Uterus (tissue), 4 donors: ENCODE measurements around the gene PLXNA3. TPM values are rescaled to one million over a fixed set of nuclear protein-coding genes. Genes with fewer than 3 reads are reported as not detected.

Source experiments
- DNase-seq, 2 donors: peaks; one replicate each; pipeline ENCODE4 v3.0.0-alpha.2; 2019 to 2020
- H3K27ac ChIP-seq, 2 donors: fragments of 200-600 bp; sonication (generic); 1 replicate in 1 of 2; 2 replicates in 1 of 2; pipeline ENCODE4 v1.5.1; 2016 to 2018
- H3K27me3 ChIP-seq, 2 donors: fragments of 200-600 bp; sonication (generic); one replicate each; pipeline ENCODE4 v1.5.1; 2018 to 2019; ENCODE audit warnings: control low read depth in 1 of 2
- H3K36me3 ChIP-seq, 2 donors: fragments of 200-600 bp; sonication (generic); one replicate each; pipeline ENCODE4 v1.5.1; 2019; ENCODE audit warnings: control low read depth in 1 of 2
- H3K4me1 ChIP-seq, 2 donors: fragments of 200-600 bp; sonication (generic); one replicate each; pipeline ENCODE4 v1.5.1; 2018 to 2019; ENCODE audit warnings: control low read depth in 1 of 2
- H3K4me3 ChIP-seq, 2 donors: fragments of 200-600 bp; sonication (generic); 1 replicate in 1 of 2; 2 replicates in 1 of 2; pipeline ENCODE4 v1.5.1; 2018 to 2019; ENCODE audit warnings: mild to moderate bottlenecking in 1 of 2
- H3K9me3 ChIP-seq, 2 donors: fragments of 200-600 bp; sonication (generic); one replicate each; pipeline ENCODE4 v1.5.1; 2019; ENCODE audit warnings: control low read depth in 1 of 2
- CTCF ChIP-seq, 4 experiments: fragments of 200-600 bp in 2 of 4; fragments of 450-650 bp in 2 of 4; sonication (generic) in 2 of 4; IDR thresholded peaks; one replicate each; pipeline ENCODE4 v1.5.1; 2016 to 2019; ENCODE audit warnings: antibody characterized with exemption in 4 of 4, mild to moderate bottlenecking in 2 of 4, moderate library complexity in 1 of 4
- POLR2A ChIP-seq, 2 donors: fragments of 450-650 bp; IDR thresholded peaks; one replicate each; pipeline ENCODE4 v1.6.1; 2016; ENCODE audit warnings: antibody characterized with exemption in 2 of 2, mild to moderate bottlenecking in 1 of 2, moderate library complexity in 1 of 2
- intact Hi-C: fragments of 100-400 bp; cut with DNase I; formaldehyde crosslinking; loops from one replicate; pipeline ENCODE4 v1.15.1; 2023; ENCODE audit warnings: low total_unique reads
- total RNA-seq, 4 donors: library from RNA; depleted of rRNA in 3 of 4; stranded (reverse); fragments of >200 nt in 3 of 4; gene quantifications; one replicate each; pipeline versions ENCODE4 v1.1.0 to v1.2.4, GENCODE V29; 2014 to 2023
- donor health status: DM: yes; HTN: yes; CAD: no.

The PLXNA3 gene
- total RNA-seq, 4 donors from 2014 or later, result 2.1 to 102 (median 8.6) TPM

GRCh38 chrX:154412468-154412867 is 45.6 kb upstream of the PLXNA3 start:
- peak in 1 of 2 donors; percentile 51 for DNase-seq
- no peaks in the 10 kb centered on the region for H3K4me1 ChIP-seq
- peak overlapping the region in 1 of 2 donors; percentile 76 for H3K4me3 ChIP-seq
- no peak for TF ChIP-seq CTCF (IDR thresholded peaks at IDR 0.05)
- no peak for TF ChIP-seq POLR2A (IDR thresholded peaks at IDR 0.05)
- intact Hi-C loops, result no loop called here
- no peaks in the 10 kb centered on the region for H3K36me3 ChIP-seq
- no peaks in the 10 kb centered on the region for H3K9me3 ChIP-seq
- peak overlapping the region; percentile 85 to 93 for H3K27ac ChIP-seq
- H3K27me3 ChIP-seq, result no peaks in the 10 kb centered on the region

GRCh38 chrX:154413142-154413541 is 44.9 kb upstream of the PLXNA3 start:
- TF ChIP-seq POLR2A (IDR thresholded peaks at IDR 0.05) (no peak), CTCF (IDR thresholded peaks at IDR 0.05) (no peak)
- H3K27ac ChIP-seq, result peak overlapping the region in 1 of 2 donors; percentile 93
- H3K36me3 ChIP-seq, result no peaks in the 10 kb centered on the region
- no peaks in the 10 kb centered on the region for H3K9me3 ChIP-seq
- no peak overlapping the region for H3K4me3 ChIP-seq
- no peak for DNase-seq
- intact Hi-C loops, result no loop called here
- no peaks in the 10 kb centered on the region for H3K27me3 ChIP-seq
- H3K4me1 ChIP-seq, result no peaks in the 10 kb centered on the region

GRCh38 chrX:154417157-154417556 is 40.9 kb upstream of the PLXNA3 start:
- no peak overlapping the region for H3K4me3 ChIP-seq
- TF ChIP-seq CTCF (IDR thresholded peaks at IDR 0.05) (no peak), POLR2A (IDR thresholded peaks at IDR 0.05) (no peak)
- intact Hi-C loops, result no loop called here
- H3K36me3 ChIP-seq, result no peaks in the 10 kb centered on the region
- no peaks in the 10 kb centered on the region for H3K9me3 ChIP-seq
- H3K4me1 ChIP-seq, result no peaks in the 10 kb centered on the region
- DNase-seq, result no peak
- H3K27me3 ChIP-seq, result no peaks in the 10 kb centered on the region
- no peak overlapping the region for H3K27ac ChIP-seq

GRCh38 chrX:154419189-154419588 is 38.9 kb upstream of the PLXNA3 start:
- no peak for TF ChIP-seq CTCF (IDR thresholded peaks at IDR 0.05)
- TF ChIP-seq POLR2A (IDR thresholded peaks at IDR 0.05), result no peak
- no peaks in the 10 kb centered on the region for H3K4me1 ChIP-seq
- H3K9me3 ChIP-seq, result no peaks in the 10 kb centered on the region
- no peak for DNase-seq
- intact Hi-C loops, result no loop called here
- no peak overlapping the region for H3K4me3 ChIP-seq
- no peak overlapping the region for H3K27ac ChIP-seq
- no peaks in the 10 kb centered on the region for H3K27me3 ChIP-seq
- no peaks in the 10 kb centered on the region for H3K36me3 ChIP-seq

GRCh38 chrX:154419688-154420401 is 38.2 kb upstream of the PLXNA3 start:
- no peaks in the 10 kb centered on the region for H3K9me3 ChIP-seq
- intact Hi-C loops, result no loop called here
- no peak overlapping the region for H3K27ac ChIP-seq

More at GRCh38 chrX:154419688-154420401, 38.2 kb upstream of the PLXNA3 start:
- H3K36me3 ChIP-seq, result no peaks in the 10 kb centered on the region
- H3K4me1 ChIP-seq, result no peaks in the 10 kb centered on the region
- H3K4me3 ChIP-seq, result no peak overlapping the region
- DNase-seq, result no peak
- TF ChIP-seq POLR2A (IDR thresholded peaks at IDR 0.05) (no peak), CTCF (IDR thresholded peaks at IDR 0.05) (no peak)
- no peaks in the 10 kb centered on the region for H3K27me3 ChIP-seq
